NB4 (cell line): ENCODE measurements around the gene OCRL.

ENCODE experiments used
- CTCF ChIP-seq: IDR thresholded peaks from one replicate; pipeline ENCODE4 v1.5.1; 2012; ENCODE audit warnings: low read depth, low read length
- MYC ChIP-seq: IDR thresholded peaks from 2 replicates; pipeline ENCODE4 v1.6.1; 2011; ENCODE audit warnings: low read depth, low read length
- POLR2A ChIP-seq: IDR thresholded peaks from 2 replicates; pipeline ENCODE4 v1.6.1; 2011; ENCODE audit warnings: mild to moderate bottlenecking; ENCODE audit not compliant: insufficient read length; ENCODE audit errors: extremely low read depth

- TF ChIP-seq CTCF: no peak
- no peak for TF ChIP-seq POLR2A
- no peak for TF ChIP-seq MYC
These were observed 10.3 kb upstream of the OCRL start for GRCh38 chrX:129529685-129530281.
